ENCODE data around the gene CACNA1C.

The CACNA1C gene

DNA sequence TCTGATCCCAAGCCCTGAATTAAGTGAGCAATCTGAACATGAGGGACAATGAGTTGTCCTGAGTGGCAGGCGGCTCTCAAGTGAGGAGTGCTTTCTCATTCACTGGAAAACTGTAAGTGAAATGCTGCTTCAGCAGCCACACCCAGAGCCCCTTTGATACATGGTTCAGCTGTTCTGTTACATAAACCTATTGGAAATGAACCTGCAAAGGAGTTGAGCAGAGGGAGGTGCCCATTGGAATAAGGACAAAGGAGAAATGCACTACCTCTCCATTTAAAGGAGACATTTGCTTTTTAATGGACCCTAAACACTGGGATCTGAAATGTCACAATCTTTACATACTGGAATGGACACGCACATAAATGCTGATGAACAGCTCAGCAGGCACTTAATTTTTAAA is 169.9 kb downstream of the CACNA1C start:
- DNase-seq (ENCODE audit: low spot score) = no peak
- ChIA-PET CTCF (no interaction called here), POLR2A (ENCODE audit: low non-redundant PET) (no interaction called here)
- no peak overlapping the region for H3K27ac ChIP-seq
- TF ChIP-seq, protein P1, sequence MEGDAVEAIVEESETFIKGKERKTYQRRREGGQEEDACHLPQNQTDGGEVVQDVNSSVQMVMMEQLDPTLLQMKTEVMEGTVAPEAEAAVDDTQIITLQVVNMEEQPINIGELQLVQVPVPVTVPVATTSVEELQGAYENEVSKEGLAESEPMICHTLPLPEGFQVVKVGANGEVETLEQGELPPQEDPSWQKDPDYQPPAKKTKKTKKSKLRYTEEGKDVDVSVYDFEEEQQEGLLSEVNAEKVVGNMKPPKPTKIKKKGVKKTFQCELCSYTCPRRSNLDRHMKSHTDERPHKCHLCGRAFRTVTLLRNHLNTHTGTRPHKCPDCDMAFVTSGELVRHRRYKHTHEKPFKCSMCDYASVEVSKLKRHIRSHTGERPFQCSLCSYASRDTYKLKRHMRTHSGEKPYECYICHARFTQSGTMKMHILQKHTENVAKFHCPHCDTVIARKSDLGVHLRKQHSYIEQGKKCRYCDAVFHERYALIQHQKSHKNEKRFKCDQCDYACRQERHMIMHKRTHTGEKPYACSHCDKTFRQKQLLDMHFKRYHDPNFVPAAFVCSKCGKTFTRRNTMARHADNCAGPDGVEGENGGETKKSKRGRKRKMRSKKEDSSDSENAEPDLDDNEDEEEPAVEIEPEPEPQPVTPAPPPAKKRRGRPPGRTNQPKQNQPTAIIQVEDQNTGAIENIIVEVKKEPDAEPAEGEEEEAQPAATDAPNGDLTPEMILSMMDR (conservative IDR thresholded peaks at IDR 0.05; ENCODE audit: low read depth) = no peak

DNA sequence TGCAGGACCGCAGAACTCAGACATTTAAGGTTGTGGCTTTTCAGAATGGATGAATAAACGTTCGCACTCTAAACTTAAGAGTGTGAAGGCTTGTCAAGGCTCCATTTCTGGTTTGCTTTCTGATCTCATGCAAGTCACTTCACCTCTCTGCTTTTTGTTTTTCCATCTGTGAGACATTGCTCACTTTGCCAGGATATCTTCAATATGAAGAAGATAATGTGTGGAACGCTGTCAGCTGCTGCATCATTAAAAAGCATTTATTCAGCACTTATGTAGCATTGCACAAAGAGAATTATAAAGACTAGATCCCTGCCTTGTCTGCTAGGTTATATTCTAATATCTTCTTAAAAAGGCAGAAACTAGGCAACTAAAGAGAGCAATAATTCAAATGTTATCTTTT is 172.2 kb downstream of the CACNA1C start:
- ChIA-PET CTCF (interaction anchor here (0.6 to 1.2 kb wide), 2 partner anchors 190 to 285 kb away, joined by 3 to 4 read pairs; no protein-coding TSS in a partner anchor), POLR2A (ENCODE audit: low non-redundant PET) (no interaction called here)
- no peak overlapping the region for H3K27ac ChIP-seq
- TF ChIP-seq, protein P1 (conservative IDR thresholded peaks at IDR 0.05; ENCODE audit: low read depth) = no peak
- DNase-seq (ENCODE audit: low spot score) = no peak

DNA sequence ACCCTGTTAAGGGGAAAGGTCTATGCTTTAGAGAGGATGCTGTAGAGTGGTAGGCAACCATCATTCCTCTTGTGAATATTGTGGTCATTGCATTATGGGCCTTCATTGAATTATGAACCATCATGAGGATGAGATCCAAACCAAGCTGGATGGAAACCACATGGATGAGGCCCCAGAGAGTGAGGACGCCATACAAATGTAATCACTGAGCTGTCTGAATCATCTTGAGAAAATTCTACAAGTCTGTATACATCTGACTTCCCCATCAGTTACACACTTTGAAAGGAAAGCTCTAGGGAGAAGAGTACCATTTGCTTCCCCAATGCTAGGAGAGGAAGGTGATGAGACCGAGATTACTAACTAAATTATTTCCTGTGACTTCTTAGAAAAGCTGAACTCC is 172.9 kb downstream of the CACNA1C start:
- no peak overlapping the region for H3K27ac ChIP-seq
- CTCF ChIA-PET = no interaction called here
- POLR2A ChIA-PET (ENCODE audit: low non-redundant PET) = no interaction called here
- DNase-seq (ENCODE audit: low spot score) = no peak
- TF ChIP-seq, protein P1 (conservative IDR thresholded peaks at IDR 0.05; ENCODE audit: low read depth) = no peak

DNA sequence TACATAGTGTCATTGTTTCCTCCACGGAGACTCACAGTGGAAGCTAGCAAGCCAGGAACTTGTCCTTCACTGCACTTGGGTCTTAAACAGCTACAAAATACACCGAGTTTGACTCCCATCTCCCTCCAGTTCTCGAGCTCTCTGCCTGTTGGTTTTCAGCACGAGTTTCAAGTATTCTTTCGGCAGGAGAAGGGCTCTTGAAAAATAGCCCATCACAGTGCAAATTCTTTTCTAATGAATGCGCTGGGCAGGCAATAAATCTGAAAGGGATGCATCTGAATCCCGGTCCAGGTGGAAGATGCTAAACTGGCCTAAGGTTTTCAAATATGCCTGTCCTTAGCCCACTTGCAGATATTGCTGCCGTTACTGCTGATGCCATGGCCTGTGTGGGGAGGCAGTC is 173.9 kb downstream of the CACNA1C start:
- H3K27ac ChIP-seq = no peak overlapping the region
- CTCF ChIA-PET = no interaction called here
- POLR2A ChIA-PET (ENCODE audit: low non-redundant PET) = no interaction called here
- TF ChIP-seq, protein P1 (conservative IDR thresholded peaks at IDR 0.05; ENCODE audit: low read depth) = no peak
- DNase-seq (ENCODE audit: low spot score) = no peak

DNA sequence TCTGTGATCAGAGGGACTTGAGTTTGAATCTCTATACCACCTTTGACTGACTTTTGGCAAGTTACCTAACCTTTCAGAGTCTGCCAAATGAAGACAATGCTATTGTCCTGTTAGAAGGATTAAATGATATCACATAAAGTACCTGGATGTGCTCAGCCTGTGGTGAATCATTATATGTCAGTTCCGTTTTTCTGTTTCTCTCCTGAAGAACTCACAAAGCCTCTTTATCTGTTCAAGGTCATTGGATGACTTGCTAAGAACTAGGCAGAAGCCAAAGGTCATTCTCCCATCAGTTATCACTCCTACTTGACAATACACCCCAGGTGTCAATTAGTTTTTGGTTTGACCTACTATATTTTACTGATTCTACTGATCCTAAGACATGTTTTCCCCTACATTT is 174.6 kb downstream of the CACNA1C start:
- TF ChIP-seq, protein P1 (conservative IDR thresholded peaks at IDR 0.05; ENCODE audit: low read depth) = no peak
- ChIA-PET CTCF (no interaction called here), POLR2A (ENCODE audit: low non-redundant PET) (no interaction called here)
- no peak overlapping the region for H3K27ac ChIP-seq
- DNase-seq (ENCODE audit: low spot score) = no peak

DNA sequence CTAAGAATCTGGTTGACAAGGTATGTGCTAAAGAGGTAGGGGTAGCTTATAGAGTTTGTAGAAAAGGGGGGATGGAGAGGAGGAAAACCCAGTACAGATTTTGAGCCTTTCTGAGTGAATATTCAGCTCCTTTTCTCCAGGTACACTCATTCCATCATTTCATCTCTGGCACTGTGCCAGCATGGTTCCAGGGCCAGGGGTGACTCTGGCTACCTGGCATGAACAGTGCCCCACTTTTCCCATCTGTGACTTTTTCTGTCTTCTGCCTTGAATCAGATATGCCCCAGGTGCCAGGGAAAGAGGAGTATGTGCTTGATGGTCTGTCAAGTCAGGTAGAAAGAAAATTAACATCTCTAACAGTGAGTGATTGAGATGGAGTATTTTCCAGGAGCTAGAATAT is 175.7 kb downstream of the CACNA1C start:
- POLR2A ChIA-PET (ENCODE audit: low non-redundant PET) = no interaction called here

More for the DNA sequence above, 175.7 kb downstream of the CACNA1C start:
- H3K27ac ChIP-seq = no peak overlapping the region
- CTCF ChIA-PET = no interaction called here
- DNase-seq (ENCODE audit: low spot score) = no peak
- TF ChIP-seq, protein P1 (conservative IDR thresholded peaks at IDR 0.05; ENCODE audit: low read depth) = no peak

All from RWPE1 (cell line).